HG03064 (cell line): ENCODE results near the gene ZMIZ1.

Experiments
- ATAC-seq: cut with Tn5 transposase; IDR thresholded peaks from one replicate; pipeline ENCODE4 v1.9.1; 2021; ENCODE audit warnings: low read depth; ENCODE audit not compliant: unreplicated experiment

ZMIZ1 gene

GRCh38 chr10:79097021-79097872 is 28.5 kb downstream of the ZMIZ1 start:
- no peak for ATAC-seq

GRCh38 chr10:79098061-79098460 is 29.3 kb downstream of the ZMIZ1 start:
- ATAC-seq = no peak

- ATAC-seq = peak; percentile 79
Observed at GRCh38 chr10:79098596-79099015, 29.8 kb downstream of the ZMIZ1 start.

GRCh38 chr10:79099898-79100448 is 31.2 kb downstream of the ZMIZ1 start:
- ATAC-seq = no peak

GRCh38 chr10:79100771-79101170 is 32.0 kb downstream of the ZMIZ1 start:
- no peak for ATAC-seq

GRCh38 chr10:79101560-79102497 is 33.1 kb downstream of the ZMIZ1 start:
- ATAC-seq = no peak

GRCh38 chr10:79102498-79102874 is 33.7 kb downstream of the ZMIZ1 start:
- no peak for ATAC-seq

- ATAC-seq = no peak
Observed at GRCh38 chr10:79103129-79103528, 34.4 kb downstream of the ZMIZ1 start.

- ATAC-seq = no peak
Observed at GRCh38 chr10:79103585-79103984, 34.8 kb downstream of the ZMIZ1 start.

GRCh38 chr10:79105150-79105739 is 36.5 kb downstream of the ZMIZ1 start:
- ATAC-seq = no peak

- no peak for ATAC-seq
Observed at GRCh38 chr10:79105818-79106217, 37.1 kb downstream of the ZMIZ1 start.

GRCh38 chr10:79106256-79107050 is 37.7 kb downstream of the ZMIZ1 start:
- ATAC-seq = no peak

- ATAC-seq = no peak
Observed at GRCh38 chr10:79107736-79108264, 39.0 kb downstream of the ZMIZ1 start.

- ATAC-seq = no peak
Observed at GRCh38 chr10:79108728-79109127, 40.0 kb downstream of the ZMIZ1 start.

GRCh38 chr10:79111427-79111826 is 42.7 kb downstream of the ZMIZ1 start:
- no peak for ATAC-seq

GRCh38 chr10:79111846-79112614 is 43.3 kb downstream of the ZMIZ1 start:
- ATAC-seq = no peak

- ATAC-seq = no peak
Observed at GRCh38 chr10:79112881-79113431, 44.2 kb downstream of the ZMIZ1 start.

GRCh38 chr10:79113827-79114226 is 45.1 kb downstream of the ZMIZ1 start:
- ATAC-seq = no peak

GRCh38 chr10:79115302-79115701 is 46.5 kb downstream of the ZMIZ1 start:
- no peak for ATAC-seq
